Embryonic facial prominence (tissue), 1 donor: ENCODE results near the gene ABCC6.
"Not testable (repeated sequence)": the region's sequence is repeated elsewhere in the genome, so short reads cannot be mapped to it uniquely, and the experiment has no call there.

Experiments used
- DNase-seq: peaks from one replicate; pipeline ENCODE4 v3.0.0-alpha.2; 2016; ENCODE audit errors: extremely low spot score

Gene ABCC6

GRCh38 chr16:16112450-16113053 lies 110.7 kb downstream of the ABCC6 start:
- no peak for DNase-seq

GRCh38 chr16:16111639-16112038 lies 111.7 kb downstream of the ABCC6 start:
- DNase-seq = no peak

- no peak for DNase-seq
Measured at GRCh38 chr16:16110111-16110490, 113.2 kb downstream of the ABCC6 start.

- no peak for DNase-seq
Measured at GRCh38 chr16:16109453-16110110, 113.7 kb downstream of the ABCC6 start.

GRCh38 chr16:16108759-16109158 lies 114.5 kb downstream of the ABCC6 start:
- no peak for DNase-seq

- no peak for DNase-seq
Measured at GRCh38 chr16:16107839-16108238, 115.5 kb downstream of the ABCC6 start.

- DNase-seq = no peak
Measured at GRCh38 chr16:16106466-16106865, 116.8 kb downstream of the ABCC6 start.

GRCh38 chr16:16105646-16106045 lies 117.6 kb downstream of the ABCC6 start:
- no peak for DNase-seq

GRCh38 chr16:16104804-16105141 lies 118.5 kb downstream of the ABCC6 start:
- DNase-seq = not testable (repeated sequence)

- not testable (repeated sequence) for DNase-seq
Measured at GRCh38 chr16:16104132-16104803, 119.0 kb downstream of the ABCC6 start.

GRCh38 chr16:16102738-16103137 lies 120.6 kb downstream of the ABCC6 start:
- no peak for DNase-seq

GRCh38 chr16:16101585-16101984 lies 121.7 kb downstream of the ABCC6 start:
- DNase-seq = no peak

GRCh38 chr16:16100631-16101030 lies 122.7 kb downstream of the ABCC6 start:
- no peak for DNase-seq

- DNase-seq = no peak
Measured at GRCh38 chr16:16099320-16099719, 124.0 kb downstream of the ABCC6 start.
